ENCODE results near the gene ZDBF2.

- TF ChIP-seq, protein P1, sequence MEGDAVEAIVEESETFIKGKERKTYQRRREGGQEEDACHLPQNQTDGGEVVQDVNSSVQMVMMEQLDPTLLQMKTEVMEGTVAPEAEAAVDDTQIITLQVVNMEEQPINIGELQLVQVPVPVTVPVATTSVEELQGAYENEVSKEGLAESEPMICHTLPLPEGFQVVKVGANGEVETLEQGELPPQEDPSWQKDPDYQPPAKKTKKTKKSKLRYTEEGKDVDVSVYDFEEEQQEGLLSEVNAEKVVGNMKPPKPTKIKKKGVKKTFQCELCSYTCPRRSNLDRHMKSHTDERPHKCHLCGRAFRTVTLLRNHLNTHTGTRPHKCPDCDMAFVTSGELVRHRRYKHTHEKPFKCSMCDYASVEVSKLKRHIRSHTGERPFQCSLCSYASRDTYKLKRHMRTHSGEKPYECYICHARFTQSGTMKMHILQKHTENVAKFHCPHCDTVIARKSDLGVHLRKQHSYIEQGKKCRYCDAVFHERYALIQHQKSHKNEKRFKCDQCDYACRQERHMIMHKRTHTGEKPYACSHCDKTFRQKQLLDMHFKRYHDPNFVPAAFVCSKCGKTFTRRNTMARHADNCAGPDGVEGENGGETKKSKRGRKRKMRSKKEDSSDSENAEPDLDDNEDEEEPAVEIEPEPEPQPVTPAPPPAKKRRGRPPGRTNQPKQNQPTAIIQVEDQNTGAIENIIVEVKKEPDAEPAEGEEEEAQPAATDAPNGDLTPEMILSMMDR (conservative IDR thresholded peaks at IDR 0.05; ENCODE audit: low read depth, low read length) = no peak
- no peak for TF ChIP-seq EZH2 (IDR thresholded peaks at IDR 0.05; ENCODE audit: borderline replicate concordance, low read depth, low read length, poor library complexity, severe bottlenecking)
Measured at GRCh38 chr2:206267567-206267966, 6.9 kb upstream of the ZDBF2 start.

Data from A673 (cell line).